Measurements from ENCODE around the gene SMNDC1.

- TF ChIP-seq, protein P1, sequence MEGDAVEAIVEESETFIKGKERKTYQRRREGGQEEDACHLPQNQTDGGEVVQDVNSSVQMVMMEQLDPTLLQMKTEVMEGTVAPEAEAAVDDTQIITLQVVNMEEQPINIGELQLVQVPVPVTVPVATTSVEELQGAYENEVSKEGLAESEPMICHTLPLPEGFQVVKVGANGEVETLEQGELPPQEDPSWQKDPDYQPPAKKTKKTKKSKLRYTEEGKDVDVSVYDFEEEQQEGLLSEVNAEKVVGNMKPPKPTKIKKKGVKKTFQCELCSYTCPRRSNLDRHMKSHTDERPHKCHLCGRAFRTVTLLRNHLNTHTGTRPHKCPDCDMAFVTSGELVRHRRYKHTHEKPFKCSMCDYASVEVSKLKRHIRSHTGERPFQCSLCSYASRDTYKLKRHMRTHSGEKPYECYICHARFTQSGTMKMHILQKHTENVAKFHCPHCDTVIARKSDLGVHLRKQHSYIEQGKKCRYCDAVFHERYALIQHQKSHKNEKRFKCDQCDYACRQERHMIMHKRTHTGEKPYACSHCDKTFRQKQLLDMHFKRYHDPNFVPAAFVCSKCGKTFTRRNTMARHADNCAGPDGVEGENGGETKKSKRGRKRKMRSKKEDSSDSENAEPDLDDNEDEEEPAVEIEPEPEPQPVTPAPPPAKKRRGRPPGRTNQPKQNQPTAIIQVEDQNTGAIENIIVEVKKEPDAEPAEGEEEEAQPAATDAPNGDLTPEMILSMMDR (IDR thresholded peaks at IDR 0.05; ENCODE audit: insufficient read depth, low read length, poor library complexity, severe bottlenecking): no peak
- no peak for TF ChIP-seq EZH2phosphoT487 (conservative IDR thresholded peaks at IDR 0.05; ENCODE audit: low read length)
Measured at GRCh38 chr10:110313674-110314073, 9.0 kb upstream of the SMNDC1 start.
